ENCODE results near the gene KLHL10.

KLHL10 gene

DNA sequence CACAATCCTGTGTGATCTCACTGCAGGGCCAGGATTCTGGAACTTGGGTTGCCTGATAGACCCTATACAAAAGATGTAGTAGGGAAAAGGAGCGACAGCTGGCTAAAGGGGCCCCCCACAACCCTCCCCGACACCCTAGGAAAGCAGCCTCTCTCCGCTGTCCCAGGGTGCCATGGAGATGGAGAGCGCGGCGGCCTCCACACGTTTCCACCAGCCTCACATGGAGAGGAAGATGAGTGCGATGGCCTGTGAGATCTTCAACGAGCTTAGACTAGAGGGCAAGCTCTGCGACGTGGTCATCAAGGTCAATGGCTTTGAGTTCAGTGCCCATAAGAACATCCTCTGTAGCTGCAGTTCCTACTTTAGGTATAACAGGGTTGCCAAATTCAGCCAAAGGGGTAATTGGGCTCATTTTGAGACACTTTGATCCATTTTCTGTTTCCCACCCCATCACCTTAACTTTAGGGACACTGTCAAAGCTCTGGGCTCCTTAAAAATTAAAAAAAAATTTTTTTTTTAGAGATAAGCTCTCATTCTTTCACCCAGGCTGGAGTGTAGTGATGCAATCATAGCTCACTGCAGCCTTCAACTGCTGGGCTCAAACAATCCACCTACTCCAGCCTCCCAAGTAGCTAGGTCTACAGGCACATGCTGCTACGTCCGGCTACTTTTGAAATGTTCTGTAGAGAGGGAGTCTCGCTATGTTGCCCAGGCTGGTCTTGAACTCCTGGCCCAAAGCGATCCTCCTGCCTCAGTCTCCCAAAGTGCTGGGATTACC is at the start of gene KLHL10:
KLHL10 (plus strand) TSS at position 65 of the 778 bp plus-strand sequence; CDS start at position 173, 108 bp downstream.
- FAIRE-seq: no peak

- no peak for FAIRE-seq
These were observed 44.5 kb upstream of the KLHL10 start for GRCh38 chr17:41792845-41793783.

DNA sequence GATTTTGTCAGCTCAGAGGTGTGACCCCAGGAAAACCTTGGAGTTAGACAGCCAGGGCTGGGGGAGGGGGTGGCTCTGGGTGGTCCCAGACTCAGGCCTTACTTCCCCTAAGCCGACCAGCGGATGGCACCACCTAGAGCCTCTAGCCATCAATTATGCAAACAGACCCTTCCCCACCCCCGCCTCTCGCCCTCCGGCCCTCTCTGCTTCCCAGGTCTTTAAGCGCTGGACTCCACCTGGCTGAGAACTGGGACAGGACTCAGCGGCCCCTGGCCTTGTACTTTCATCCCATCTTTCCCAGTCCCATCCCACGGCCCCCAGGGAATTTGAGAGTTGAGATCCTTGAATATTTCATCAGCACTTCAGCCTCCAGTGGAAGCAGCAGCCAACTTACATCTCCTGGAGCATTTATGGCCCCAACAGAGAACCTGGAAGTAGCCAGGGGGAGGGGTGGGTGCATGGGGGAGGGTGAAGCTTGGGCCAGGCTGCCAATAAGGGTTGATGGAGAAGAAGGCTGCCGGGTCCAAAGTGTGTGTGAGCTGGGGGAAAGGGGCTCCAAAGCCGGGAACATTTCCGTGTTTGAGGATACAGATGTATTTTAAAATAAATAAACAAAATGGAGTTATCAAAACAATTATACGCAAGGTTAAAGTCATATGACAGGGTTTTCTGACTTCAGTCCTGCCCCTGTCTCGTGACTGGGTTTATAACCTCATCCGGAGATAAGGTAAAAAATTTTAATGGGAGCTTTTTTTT is 43.7 kb upstream of the KLHL10 start:
- no peak for FAIRE-seq

DNA sequence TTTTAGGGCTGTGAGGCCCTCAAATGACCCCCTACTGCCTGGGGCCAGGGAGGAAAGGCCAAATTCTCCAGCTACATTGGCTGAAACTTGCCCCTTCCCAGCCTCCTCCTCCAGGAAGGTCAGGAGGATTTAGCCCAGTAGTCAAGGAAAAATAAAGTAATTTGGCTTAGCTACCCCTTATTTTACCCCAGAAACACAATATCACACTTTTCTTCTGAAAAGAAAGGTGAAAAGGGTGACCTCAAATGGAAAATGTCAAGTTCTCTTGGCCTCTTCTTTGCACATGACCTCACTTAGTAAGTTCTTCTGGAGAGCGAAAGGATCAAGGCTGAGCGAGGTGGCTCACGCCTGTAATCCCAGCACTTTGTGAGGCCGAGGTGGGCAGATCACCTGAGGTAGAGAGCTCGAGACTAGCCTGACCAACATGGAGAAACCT is 43.1 kb upstream of the KLHL10 start:
- FAIRE-seq: no peak

GRCh38 chr17:41796121-41796895 is 41.3 kb upstream of the KLHL10 start:
- FAIRE-seq: no peak

DNA sequence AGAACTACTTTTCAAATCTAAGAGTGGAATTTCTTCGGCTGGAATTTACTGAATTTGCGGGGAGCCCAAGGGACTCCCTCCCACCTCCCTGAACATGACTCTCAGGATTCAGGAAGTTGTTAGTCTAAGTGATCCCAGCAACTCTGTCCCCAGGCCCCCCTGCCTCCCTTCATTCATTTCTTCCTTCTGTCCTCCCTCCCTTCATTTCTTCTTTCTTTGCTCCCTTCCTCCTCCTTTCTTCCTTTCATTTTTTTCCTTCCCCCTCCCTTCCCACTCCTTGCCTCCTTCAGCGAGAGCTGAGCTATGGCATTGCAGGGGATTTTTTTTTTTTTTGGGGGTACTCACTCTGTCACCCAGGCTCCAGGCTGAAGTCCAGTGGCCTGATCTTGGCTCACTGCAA is 40.2 kb upstream of the KLHL10 start:
- no peak for FAIRE-seq

GRCh38 chr17:41799366-41799765 is 38.3 kb upstream of the KLHL10 start:
- no peak for FAIRE-seq

- no peak for FAIRE-seq
These were observed 36.8 kb upstream of the KLHL10 start for GRCh38 chr17:41800601-41801373.

- peak; percentile 19 for FAIRE-seq
These were observed 36.0 kb upstream of the KLHL10 start for GRCh38 chr17:41801374-41802271.

GRCh38 chr17:41803049-41804020 is 34.3 kb upstream of the KLHL10 start:
- FAIRE-seq: no peak

DNA sequence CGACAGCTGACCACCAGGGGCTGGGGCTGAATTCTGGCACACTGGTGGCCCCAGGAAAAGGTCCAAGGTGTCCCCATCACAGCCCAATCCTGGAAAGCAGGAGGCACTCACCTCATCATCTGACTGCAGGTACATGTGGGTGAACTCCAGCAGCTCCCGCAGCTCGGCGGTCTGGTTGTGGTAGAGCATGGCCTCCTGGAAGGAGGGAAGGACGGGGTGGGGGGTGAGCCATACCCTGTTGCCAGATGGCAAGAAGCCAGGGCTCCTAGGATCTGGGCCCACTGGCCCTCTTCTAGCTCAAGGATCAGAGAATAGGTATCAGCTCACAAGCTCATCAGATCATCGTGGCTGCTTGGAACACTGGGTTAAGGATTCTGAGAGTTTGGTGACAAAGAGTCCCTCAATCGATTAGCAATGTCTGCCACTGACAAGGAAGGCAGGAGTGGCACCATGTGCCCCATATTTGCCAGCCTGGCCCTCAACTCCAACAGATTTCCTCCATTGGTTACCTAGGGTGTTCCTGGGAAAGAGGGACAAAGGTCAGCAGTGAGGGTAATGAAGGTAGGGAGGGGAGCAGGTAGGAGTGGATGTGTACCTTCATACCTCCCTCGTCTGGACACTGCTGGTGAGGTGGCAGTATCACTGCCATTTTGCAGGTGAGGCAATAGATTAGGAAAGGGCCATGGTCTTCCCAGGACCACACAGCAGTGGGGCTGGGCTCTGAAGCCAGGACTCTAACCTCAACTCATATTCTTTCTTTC is 30.8 kb upstream of the KLHL10 start:
- no peak for FAIRE-seq

GRCh38 chr17:41810659-41811548 is 26.7 kb upstream of the KLHL10 start:
- no peak for FAIRE-seq

DNA sequence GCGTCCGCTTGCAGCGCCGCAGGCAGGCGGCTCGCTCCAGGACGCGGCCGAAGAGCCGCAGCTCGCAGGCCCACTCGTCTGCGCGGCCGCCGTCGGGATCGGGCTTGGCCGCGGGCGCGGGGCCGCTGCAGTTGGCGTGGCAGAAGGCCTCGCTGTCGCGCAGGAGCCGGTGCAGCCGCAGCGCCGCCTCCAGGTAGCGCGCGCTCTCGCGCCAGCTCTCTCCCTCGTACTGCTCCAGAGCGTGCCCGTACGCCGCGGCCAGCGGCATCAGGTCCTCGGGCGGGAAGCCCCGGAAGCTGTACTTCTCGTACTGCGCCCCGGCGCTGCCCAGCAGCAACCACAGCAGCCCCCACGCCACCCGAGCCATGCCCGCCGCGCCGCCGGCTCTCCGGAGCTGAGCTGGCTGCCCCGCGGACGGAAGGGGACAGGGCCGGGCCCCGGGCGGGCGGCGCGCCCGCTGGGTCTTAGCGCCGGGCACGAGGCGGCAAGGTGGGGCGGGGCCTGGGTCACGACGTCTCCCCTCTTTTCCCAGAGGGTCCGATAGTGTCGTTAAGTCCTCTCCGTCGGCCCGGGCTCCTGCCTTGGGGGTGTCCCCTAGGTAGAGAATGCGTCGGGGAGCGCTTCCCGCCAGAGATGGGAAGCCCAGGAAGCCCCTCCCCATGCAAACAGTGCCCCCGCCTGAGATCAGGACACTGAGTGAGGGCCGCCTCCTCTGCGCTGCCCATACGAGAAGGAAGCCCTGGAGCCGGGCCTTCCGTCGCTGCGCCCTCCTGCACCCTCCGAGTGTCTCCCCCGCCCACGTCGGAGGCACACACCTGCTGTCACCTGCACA is 25.9 kb upstream of the KLHL10 start, which contains the start of gene P3H4:
P3H4 (minus strand) TSS at position 401 of the 832 bp plus-strand sequence; CDS start at position 367, 34 bp downstream.
- no peak for FAIRE-seq

DNA sequence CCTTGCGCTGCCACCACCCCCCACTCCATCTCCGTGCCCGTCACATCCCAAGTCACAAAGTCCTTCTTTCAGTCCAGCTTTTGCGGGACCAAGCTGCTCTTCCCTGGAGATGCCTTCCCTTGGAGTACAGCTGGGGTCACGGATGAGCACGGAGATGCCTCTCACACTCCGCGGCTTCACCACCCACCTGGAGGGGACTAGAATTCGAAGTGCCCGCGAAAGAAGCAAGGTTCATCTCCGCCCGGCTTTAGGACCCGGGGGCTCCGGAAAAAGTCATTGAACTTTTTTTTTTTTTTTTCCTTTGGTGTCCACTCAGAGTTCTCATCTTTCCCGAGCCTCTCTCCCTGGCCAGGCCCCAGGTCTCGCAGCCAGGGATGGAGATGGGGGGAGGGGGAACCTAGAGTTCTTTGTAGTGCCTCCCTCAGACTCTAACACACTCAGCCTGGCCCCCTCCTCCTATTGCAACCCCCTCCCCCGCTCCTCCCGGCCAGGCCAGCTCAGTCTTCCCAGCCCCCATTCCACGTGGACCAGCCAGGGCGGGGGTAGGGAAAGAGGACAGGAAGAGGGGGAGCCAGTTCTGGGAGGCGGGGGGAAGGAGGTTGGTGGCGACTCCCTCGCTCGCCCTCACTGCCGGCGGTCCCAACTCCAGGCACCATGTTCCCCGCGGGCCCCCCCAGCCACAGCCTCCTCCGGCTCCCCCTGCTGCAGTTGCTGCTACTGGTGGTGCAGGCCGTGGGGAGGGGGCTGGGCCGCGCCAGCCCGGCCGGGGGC is 25.1 kb upstream of the KLHL10 start, which contains the start of gene FKBP10:
FKBP10 (plus strand) TSS at position 624 of the 771 bp plus-strand sequence; CDS start at position 655, 31 bp downstream.
- FAIRE-seq: no peak

- FAIRE-seq: no peak
These were observed 24.4 kb upstream of the KLHL10 start for GRCh38 chr17:41813152-41813680.
